GOT3 (cell line): Measurements from ENCODE around the gene CREBBP.

Source experiments
- DNase-seq: peaks from one replicate; lab custom pipeline; 2025; ENCODE audit warnings: mixed read lengths; lab: John Stamatoyannopoulos, UW

The CREBBP gene

GRCh38 chr16:3736116-3736515, 144.4 kb downstream of the CREBBP start:
- DNase-seq, result no peak

GRCh38 chr16:3735541-3735940, 145.0 kb downstream of the CREBBP start:
- DNase-seq, result no peak

GRCh38 chr16:3734758-3735221, 145.7 kb downstream of the CREBBP start:
- no peak for DNase-seq

GRCh38 chr16:3734084-3734757, 146.3 kb downstream of the CREBBP start:
- DNase-seq, result no peak

GRCh38 chr16:3732171-3732570, 148.3 kb downstream of the CREBBP start:
- no peak for DNase-seq

GRCh38 chr16:3731126-3731935, 149.2 kb downstream of the CREBBP start:
- DNase-seq, result no peak

GRCh38 chr16:3730161-3731125, 150.1 kb downstream of the CREBBP start:
- no peak for DNase-seq

- no peak for DNase-seq
These were observed 151.1 kb downstream of the CREBBP start for GRCh38 chr16:3729161-3730112.

- DNase-seq, result no peak
These were observed 151.9 kb downstream of the CREBBP start for GRCh38 chr16:3728424-3729160.

- DNase-seq, result no peak
These were observed 152.6 kb downstream of the CREBBP start for GRCh38 chr16:3727806-3728381.

GRCh38 chr16:3726021-3726687, 154.4 kb downstream of the CREBBP start:
- no peak for DNase-seq

- no peak for DNase-seq
These were observed 155.2 kb downstream of the CREBBP start for GRCh38 chr16:3725276-3725675.

- DNase-seq, result no peak
These were observed 158.0 kb downstream of the CREBBP start for GRCh38 chr16:3722508-3722907.

GRCh38 chr16:3720418-3720817, 160.1 kb downstream of the CREBBP start:
- no peak for DNase-seq

GRCh38 chr16:3718628-3719027, 161.9 kb downstream of the CREBBP start:
- no peak for DNase-seq

GRCh38 chr16:3718019-3718391, 162.5 kb downstream of the CREBBP start:
- DNase-seq, result no peak

- peak; percentile 62 for DNase-seq
These were observed 163.1 kb downstream of the CREBBP start, which contains the start of gene TRAP1 for GRCh38 chr16:3717235-3718018. TRAP1 (minus strand) TSS chr16:3717524; CDS start chr16:3717508, 16 bp downstream.

GRCh38 chr16:3716831-3717234, 163.7 kb downstream of the CREBBP start:
- DNase-seq, result no peak
